ENCODE results near the gene PSMA5. TPM values are rescaled to one million over a fixed set of nuclear protein-coding genes. Genes with fewer than 3 reads are reported as not detected.

The PSMA5 gene
- polyA plus RNA-seq, 3 donors, result 36.6 to 119 (median 118) TPM

GRCh38 chr1:109425391-109426280 is 612 bp downstream of the PSMA5 start:
- no peaks in the 10 kb centered on the region for H3K9me3 Mint-ChIP-seq
- H2AFZ ChIP-seq (ENCODE audit: insufficient read depth, low read depth, low read length, poor library complexity, severe bottlenecking), result peak overlapping the region; percentile 87
- peak overlapping the region; percentile 49 to 82 (median 69) for H3K4me3 ChIP-seq (replicated peaks in 1 of 3; ENCODE audit: low read depth in 2 of 3, low read length in 3 of 3)
- H3K27me3 Mint-ChIP-seq (ENCODE audit: low read depth in 3 of 3), result no peaks in the 10 kb centered on the region
- intact Hi-C loops (cut with micrococcal nuclease), result loop anchor here (2.0 to 10.0 kb wide), 3 partner anchors 57 to 609 kb away; partner anchors contain the start of genes ATXN7L2 (in 2 of the 2) and STRIP1 (in 1 of the 2)
- peak overlapping the region; percentile 85 for H3K4me2 ChIP-seq (replicated peaks; ENCODE audit: extremely low read depth, low read length, poor library complexity, severe bottlenecking)
- under 1% methylated on average over 26 of the region's 32 CpGs for WGBS (ENCODE audit: insufficient coverage)
- peak overlapping the region; percentile 88 to 91 for H3K27ac ChIP-seq (ENCODE audit: low read depth in 1 of 2, low read length in 2 of 2)
- H3K36me3 Mint-ChIP-seq, result peaks cover 14 to 23% of the 10 kb centered on the region in 2 donors
- H3K4me1 ChIP-seq (ENCODE audit: control insufficient read depth in 1 of 2, insufficient read depth in 2 of 2, low read length in 2 of 2), result peaks cover 22 to 26% of the 10 kb centered on the region in 2 donors
- no peaks in the 10 kb centered on the region for H3K27me3 ChIP-seq (ENCODE audit: control insufficient read depth in 2 of 2, insufficient read depth in 2 of 2, low read length in 2 of 2)
- peak overlapping the region; percentile 81 for H3K9ac ChIP-seq (ENCODE audit: insufficient read depth, low read length, poor library complexity, severe bottlenecking)
- peaks cover 10 to 15% of the 10 kb centered on the region in 2 donors for H3K36me3 ChIP-seq (replicated peaks in 1 of 2; ENCODE audit: control insufficient read depth in 1 of 2, insufficient read depth in 2 of 2, low read length in 2 of 2)
- H3K4me3 Mint-ChIP-seq, result peak overlapping the region; percentile 91 to 96
- H3K79me2 ChIP-seq (ENCODE audit: insufficient read depth, low read length), result peaks cover 52% of the 10 kb centered on the region
- peaks cover 27% of the 10 kb centered on the region for H3K4me1 Mint-ChIP-seq
- no peak for TF ChIP-seq CTCF (IDR thresholded peaks at IDR 0.05)
- peak; percentile 83 to 94 (median 83) for DNase-seq
- no peaks in the 10 kb centered on the region for H3K9me3 ChIP-seq (replicated peaks in 1 of 2; ENCODE audit: control insufficient read depth in 1 of 2, insufficient read depth in 1 of 2, low read length in 2 of 2)
- peaks cover 11% of the 10 kb centered on the region for H4K20me1 ChIP-seq (ENCODE audit: insufficient read depth, low read length)
- peak overlapping the region; percentile 96 to 99 (median 98) for H3K27ac Mint-ChIP-seq

- H3K36me3 Mint-ChIP-seq, result peaks cover 30 to 45% of the 10 kb centered on the region in 2 donors
- intact Hi-C loops (cut with micrococcal nuclease), result loop anchor here in 1 of 2 donors (10.0 kb wide), 1 partner anchor 611 kb away; the partner anchor contains the start of gene STRIP1
- peaks cover 68% of the 10 kb centered on the region for H3K79me2 ChIP-seq (ENCODE audit: insufficient read depth, low read length)
- WGBS (ENCODE audit: insufficient coverage), result 82% methylated on average over 2 of the region's 2 CpGs
- H3K9me3 Mint-ChIP-seq, result no peaks in the 10 kb centered on the region
- H3K9me3 ChIP-seq (replicated peaks in 1 of 2; ENCODE audit: control insufficient read depth in 1 of 2, insufficient read depth in 1 of 2, low read length in 2 of 2), result no peaks in the 10 kb centered on the region
- no peaks in the 10 kb centered on the region for H3K27me3 Mint-ChIP-seq (ENCODE audit: low read depth in 3 of 3)
- no peak overlapping the region for H3K27ac ChIP-seq (ENCODE audit: low read depth in 1 of 2, low read length in 2 of 2)
- TF ChIP-seq CTCF (IDR thresholded peaks at IDR 0.05), result no peak
- H3K4me1 ChIP-seq (ENCODE audit: control insufficient read depth in 1 of 2, insufficient read depth in 2 of 2, low read length in 2 of 2), result peaks cover 22 to 26% of the 10 kb centered on the region in 2 donors
- peaks cover 30 to 37% of the 10 kb centered on the region in 2 donors for H3K36me3 ChIP-seq (replicated peaks in 1 of 2; ENCODE audit: control insufficient read depth in 1 of 2, insufficient read depth in 2 of 2, low read length in 2 of 2)
- no peak overlapping the region for H3K4me3 ChIP-seq (replicated peaks in 1 of 3; ENCODE audit: low read depth in 2 of 3, low read length in 3 of 3)
- no peak for DNase-seq
- peak overlapping the region in 2 of 7 donors; percentile 0 to 26 for H3K27ac Mint-ChIP-seq
- no peak overlapping the region for H3K4me3 Mint-ChIP-seq
- peaks cover 27% of the 10 kb centered on the region for H3K4me1 Mint-ChIP-seq
- no peak overlapping the region for H3K4me2 ChIP-seq (replicated peaks; ENCODE audit: extremely low read depth, low read length, poor library complexity, severe bottlenecking)
- no peak overlapping the region for H2AFZ ChIP-seq (ENCODE audit: insufficient read depth, low read depth, low read length, poor library complexity, severe bottlenecking)
- peaks cover 12% of the 10 kb centered on the region for H4K20me1 ChIP-seq (ENCODE audit: insufficient read depth, low read length)
- no peaks in the 10 kb centered on the region for H3K27me3 ChIP-seq (ENCODE audit: control insufficient read depth in 2 of 2, insufficient read depth in 2 of 2, low read length in 2 of 2)
- H3K9ac ChIP-seq (ENCODE audit: insufficient read depth, low read length, poor library complexity, severe bottlenecking), result no peak overlapping the region
Observed at GRCh38 chr1:109423498-109423897, 2.8 kb downstream of the PSMA5 start.
